Stomach smooth muscle (tissue), 2 donors: ENCODE results near the gene LCP2.

Source experiments
- H3K27ac ChIP-seq: one replicate; pipeline ENCODE4 v1.7.0; 2013; ENCODE audit warnings: mild to moderate bottlenecking, low read length, inconsistent platforms
- H3K27me3 ChIP-seq, 2 donors: one replicate each; pipeline ENCODE4 v1.7.0; 2013; ENCODE audit warnings: low read length in 2 of 2; ENCODE audit not compliant: insufficient read depth in 2 of 2, control insufficient read depth in 1 of 2
- H3K36me3 ChIP-seq, 2 donors: one replicate each; pipeline ENCODE4 v1.7.0; 2013; ENCODE audit warnings: low read length in 2 of 2; ENCODE audit not compliant: control insufficient read depth in 2 of 2, insufficient read depth in 2 of 2
- H3K4me1 ChIP-seq: one replicate; pipeline ENCODE4 v1.7.0; 2013; ENCODE audit warnings: low read length; ENCODE audit not compliant: control insufficient read depth, insufficient read depth
- H3K4me3 ChIP-seq, 2 donors: one replicate each; pipeline ENCODE4 v1.7.0; 2013; ENCODE audit warnings: low read length in 2 of 2
- H3K9ac ChIP-seq, 2 donors: one replicate each; pipeline ENCODE4 v1.7.0; 2013; ENCODE audit warnings: low read length in 2 of 2, mild to moderate bottlenecking in 1 of 2
- H3K9me3 ChIP-seq, 2 donors: one replicate each; pipeline ENCODE4 v1.7.0; 2013; ENCODE audit warnings: low read length in 2 of 2; ENCODE audit not compliant: control insufficient read depth in 2 of 2
- donor health status: healthy.
- donor health status: Pancreatic carcinoma.

Gene LCP2

DNA sequence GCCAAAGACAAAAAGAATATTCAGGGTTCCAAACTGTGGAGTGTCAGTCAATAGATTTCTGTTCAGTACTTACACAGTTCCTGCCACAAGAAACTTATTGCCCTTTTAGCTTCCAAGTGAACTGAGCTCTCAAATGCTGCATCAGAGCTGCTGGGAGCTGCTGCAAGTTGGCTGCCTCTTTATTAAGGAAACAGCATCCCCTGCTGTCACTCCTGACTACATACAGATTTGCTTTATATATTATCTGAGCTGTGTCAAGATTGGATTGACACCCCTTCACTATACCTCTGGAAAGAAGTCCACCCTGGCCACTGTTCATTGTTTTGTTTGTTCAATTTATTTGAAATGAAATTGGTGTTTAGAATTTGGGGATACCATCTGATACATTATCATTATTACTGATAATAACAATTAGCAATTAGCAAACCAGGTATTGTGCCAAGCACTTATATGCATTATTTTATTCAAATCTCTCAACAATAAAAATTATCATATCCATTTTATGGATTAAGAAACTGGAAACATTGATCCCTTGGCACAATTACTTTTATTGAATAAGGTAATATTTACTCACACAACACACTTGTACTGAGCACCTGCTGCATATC lies 81.2 kb downstream of the LCP2 start:
- H3K4me3 ChIP-seq, result no peak overlapping the region
- H3K27ac ChIP-seq, result no peak overlapping the region
- no peaks in the 10 kb centered on the region for H3K9me3 ChIP-seq
- no peaks in the 10 kb centered on the region for H3K36me3 ChIP-seq
- no peaks in the 10 kb centered on the region for H3K4me1 ChIP-seq
- no peaks in the 10 kb centered on the region for H3K27me3 ChIP-seq
- H3K9ac ChIP-seq, result no peak overlapping the region

DNA sequence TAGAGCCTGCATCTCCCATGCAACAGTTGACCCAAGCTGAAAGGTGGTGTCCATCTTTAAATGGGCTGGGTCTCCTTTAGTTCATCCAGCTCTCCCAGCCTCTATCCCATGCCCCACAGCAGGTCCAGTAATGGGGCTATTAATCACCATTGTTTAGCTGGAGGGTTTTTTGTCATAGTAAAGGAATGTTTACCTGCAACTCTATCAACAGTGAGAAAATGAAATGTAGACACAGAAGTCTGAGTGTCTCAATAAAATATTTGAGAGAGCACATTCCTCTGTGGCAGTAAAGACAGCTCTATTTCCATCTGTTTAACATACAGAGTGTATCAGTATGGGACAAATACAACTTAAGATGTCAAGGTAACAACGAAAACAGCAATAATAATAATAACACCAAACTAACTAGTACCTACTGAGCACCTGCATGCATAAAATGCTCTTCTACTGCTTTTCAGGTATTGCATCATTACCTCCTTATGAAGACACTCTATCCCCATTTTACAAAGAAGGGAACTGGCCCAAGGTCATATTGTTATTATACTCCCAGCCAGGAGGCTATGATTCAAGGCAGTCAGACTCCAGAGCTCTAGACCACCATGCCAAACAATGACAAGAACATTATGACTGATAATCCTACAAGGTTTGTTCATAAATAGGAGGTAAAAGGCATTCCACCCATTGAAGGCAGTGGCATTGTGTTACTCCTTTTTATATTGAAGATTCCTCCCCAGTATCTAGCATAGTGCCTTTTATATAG lies 85.8 kb downstream of the LCP2 start:
- Histone ChIP-seq H3K4me1 (no peaks in the 10 kb centered on the region), H3K27me3 (peaks cover 0 to under 1% of the 10 kb centered on the region in 2 donors), H3K9ac (no peak overlapping the region), H3K27ac (no peak overlapping the region), H3K4me3 (no peak overlapping the region), H3K9me3 (no peaks in the 10 kb centered on the region), H3K36me3 (no peaks in the 10 kb centered on the region)

DNA sequence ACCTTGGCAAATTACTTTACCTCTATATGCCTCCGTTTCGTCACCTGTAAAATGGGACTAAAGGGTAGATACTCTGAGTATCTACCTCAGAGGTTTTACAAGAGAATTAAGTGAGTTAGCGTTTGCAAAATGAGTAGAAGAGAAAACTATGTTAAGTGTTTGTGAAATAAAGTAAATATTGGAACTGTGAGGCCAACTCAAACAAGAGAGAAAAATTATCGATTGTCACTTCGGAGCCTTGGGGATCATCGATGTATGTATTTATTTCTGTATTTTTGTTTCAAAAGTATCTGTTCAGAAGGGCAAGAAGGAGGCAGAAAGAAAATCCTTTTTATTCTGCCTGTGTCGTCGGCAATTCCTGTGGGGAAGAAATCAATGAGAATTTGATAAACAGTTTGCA lies 90.6 kb downstream of the LCP2 start:
- Histone ChIP-seq H3K27ac (no peak overlapping the region), H3K4me1 (no peaks in the 10 kb centered on the region), H3K9me3 (no peaks in the 10 kb centered on the region), H3K9ac (no peak overlapping the region), H3K36me3 (no peaks in the 10 kb centered on the region), H3K4me3 (no peak overlapping the region), H3K27me3 (peaks cover 0 to 4% of the 10 kb centered on the region in 2 donors)

DNA sequence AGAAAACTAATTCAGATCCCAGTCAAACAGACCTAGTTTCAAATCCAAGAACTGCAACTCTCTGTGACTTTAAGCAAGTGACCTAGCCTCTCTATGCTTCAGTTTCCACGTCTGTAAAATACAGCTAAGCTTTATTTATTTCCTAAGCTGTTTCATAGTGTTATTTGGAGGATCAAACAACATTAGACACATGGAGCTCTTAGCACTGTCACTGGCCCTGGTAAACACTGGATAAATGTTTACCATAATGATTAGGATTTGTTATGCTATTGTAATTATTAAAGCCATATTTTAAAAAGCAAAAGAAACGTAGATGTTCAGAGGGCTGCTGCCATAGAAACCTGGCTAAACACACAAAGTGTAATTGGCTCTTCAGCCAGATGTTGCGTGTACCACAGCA lies 91.4 kb downstream of the LCP2 start:
- Histone ChIP-seq H3K9me3 (no peaks in the 10 kb centered on the region), H3K27me3 (peaks cover 0 to 4% of the 10 kb centered on the region in 2 donors), H3K4me1 (no peaks in the 10 kb centered on the region), H3K27ac (no peak overlapping the region), H3K9ac (no peak overlapping the region), H3K36me3 (no peaks in the 10 kb centered on the region), H3K4me3 (no peak overlapping the region)

DNA sequence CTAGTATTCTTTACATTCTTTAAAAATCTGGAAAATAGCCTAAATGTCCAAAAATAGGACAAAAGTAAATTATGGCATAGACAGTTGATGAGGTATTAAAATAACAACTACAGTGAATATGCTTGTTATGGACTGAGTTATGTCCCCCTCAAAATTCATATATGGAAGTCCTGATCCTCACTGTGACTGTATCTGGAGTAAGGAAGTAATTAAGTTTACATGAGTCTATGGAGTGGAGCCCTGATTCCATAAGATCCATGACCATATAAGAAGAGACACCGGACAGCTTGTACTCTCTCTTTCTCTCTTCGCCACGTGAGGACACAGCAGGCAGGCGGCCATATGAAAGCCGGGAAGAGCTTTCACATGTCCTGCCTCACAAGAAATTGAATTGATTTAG lies 93.4 kb downstream of the LCP2 start:
- H3K27me3 ChIP-seq, result peaks cover 0 to 4% of the 10 kb centered on the region in 2 donors
- no peaks in the 10 kb centered on the region for H3K4me1 ChIP-seq
- H3K27ac ChIP-seq, result no peak overlapping the region
- no peaks in the 10 kb centered on the region for H3K9me3 ChIP-seq
- H3K9ac ChIP-seq, result no peak overlapping the region
- no peak overlapping the region for H3K4me3 ChIP-seq
- no peaks in the 10 kb centered on the region for H3K36me3 ChIP-seq

DNA sequence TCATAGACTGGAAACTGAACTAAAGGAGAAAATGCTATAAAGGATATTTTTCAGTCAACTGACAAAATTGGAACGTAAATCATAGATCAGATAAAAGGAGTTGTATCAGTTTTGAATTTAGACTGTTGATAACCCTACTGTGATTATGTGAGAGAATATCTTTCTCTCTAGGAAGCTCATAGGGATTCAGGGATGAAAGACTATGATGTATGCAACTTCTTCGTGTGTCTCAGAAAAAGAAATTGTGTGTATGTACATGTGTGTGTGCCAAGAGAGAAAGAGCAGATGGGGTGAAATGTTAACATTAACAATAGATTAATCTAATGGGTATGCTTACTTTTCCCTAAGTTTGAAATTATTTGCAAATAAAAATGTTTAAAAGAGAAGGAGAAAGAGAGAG lies 95.5 kb downstream of the LCP2 start:
- no peak overlapping the region for H3K9ac ChIP-seq

DNA sequence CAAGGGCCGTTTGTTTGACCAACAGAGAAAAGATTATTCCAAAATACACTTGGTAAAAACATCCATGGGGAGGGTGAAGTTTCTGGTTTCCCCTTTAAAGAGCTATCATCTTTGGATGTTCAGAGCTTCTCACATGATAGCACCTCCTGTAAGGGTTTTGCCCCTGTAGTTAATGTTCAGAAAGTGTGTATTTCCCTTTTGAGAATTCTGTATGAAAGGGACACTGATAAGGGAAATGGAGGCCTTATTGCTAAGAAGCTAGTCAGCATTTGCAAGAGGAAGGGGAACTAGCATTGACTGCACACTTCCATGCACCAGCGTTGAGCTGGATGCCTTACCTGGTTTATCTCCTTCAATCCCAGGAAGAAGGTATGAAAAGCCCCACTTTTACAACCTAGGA lies 96.3 kb downstream of the LCP2 start:
- Histone ChIP-seq H3K27ac (no peak overlapping the region), H3K4me1 (no peaks in the 10 kb centered on the region), H3K9me3 (no peaks in the 10 kb centered on the region), H3K36me3 (no peaks in the 10 kb centered on the region), H3K4me3 (no peak overlapping the region), H3K9ac (no peak overlapping the region), H3K27me3 (no peaks in the 10 kb centered on the region)

More for the DNA sequence above, 95.5 kb downstream of the LCP2 start:
- no peak overlapping the region for H3K27ac ChIP-seq
- peaks cover 0 to 4% of the 10 kb centered on the region in 2 donors for H3K27me3 ChIP-seq
- H3K4me3 ChIP-seq, result no peak overlapping the region
- no peaks in the 10 kb centered on the region for H3K4me1 ChIP-seq
- no peaks in the 10 kb centered on the region for H3K9me3 ChIP-seq
- no peaks in the 10 kb centered on the region for H3K36me3 ChIP-seq

DNA sequence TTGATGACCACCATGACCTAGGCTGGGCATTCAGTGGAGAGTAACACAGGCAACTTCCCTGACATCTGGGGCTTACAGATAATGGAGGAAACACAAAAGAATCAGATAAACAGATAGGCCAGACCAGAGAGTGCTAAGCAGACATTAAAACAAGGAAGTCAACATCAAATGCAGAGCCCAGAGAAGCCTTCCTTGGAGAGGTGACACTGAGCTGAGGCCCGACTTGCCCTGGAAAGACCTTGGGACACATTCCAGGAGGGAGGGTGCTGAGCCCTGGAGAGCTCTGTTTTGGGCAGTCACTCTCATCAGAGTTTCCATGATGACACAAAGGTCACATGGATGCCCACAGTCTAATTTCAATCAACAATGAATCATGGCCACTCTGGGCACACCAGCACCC lies 96.7 kb downstream of the LCP2 start:
- Histone ChIP-seq H3K4me3 (no peak overlapping the region), H3K27ac (no peak overlapping the region), H3K9me3 (no peaks in the 10 kb centered on the region), H3K27me3 (no peaks in the 10 kb centered on the region), H3K4me1 (no peaks in the 10 kb centered on the region), H3K9ac (no peak overlapping the region), H3K36me3 (no peaks in the 10 kb centered on the region)
